ENCODE measurements around the gene COA1. TPM values are rescaled to one million over a fixed set of nuclear protein-coding genes. Genes with fewer than 3 reads are reported as not detected.

Gene COA1
- total and polyA plus RNA-seq, 3 donors from 2014 or later, result 36.4 to 80.5 (median 75.7) TPM

DNA sequence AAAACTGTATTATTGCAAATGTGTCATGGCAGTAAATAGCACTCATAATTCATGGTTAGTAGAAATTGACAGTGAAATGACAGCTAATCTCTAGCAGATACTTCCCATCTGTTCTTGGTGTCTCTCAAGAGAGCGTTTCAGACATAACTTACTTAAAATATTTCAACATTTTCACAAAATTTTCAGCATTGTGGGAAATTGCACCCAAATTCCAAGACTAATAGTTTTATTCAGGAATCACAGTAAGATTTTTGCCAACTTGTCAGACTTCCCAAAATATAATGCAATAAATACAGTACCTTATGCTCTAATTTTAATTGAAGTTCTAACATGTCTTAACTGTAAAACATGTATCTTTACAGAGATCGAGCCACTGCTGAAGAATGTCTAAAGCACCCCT, 105.2 kb downstream of the COA1 start:
- no peaks in the 10 kb centered on the region for H3K36me3 ChIP-seq (ENCODE audit: low read depth, missing control alignments)
- intact Hi-C loops (cut with DNase I; ENCODE audit: low total_unique reads), result no loop called here
- H3K27ac ChIP-seq, result no peak overlapping the region
- H3K4me1 ChIP-seq, result no peaks in the 10 kb centered on the region
- DNase-seq, result no peak
- no peaks in the 10 kb centered on the region for H3K27me3 ChIP-seq
- H3K4me3 ChIP-seq, result no peak overlapping the region
- 93 to 99% methylated on average over 2 of the region's 2 CpGs for WGBS, 2 donors
- TF ChIP-seq CTCF (IDR thresholded peaks at IDR 0.05) (no peak), POLR2A (IDR thresholded peaks at IDR 0.05) (no peak)
- H3K9me3 ChIP-seq, result no peaks in the 10 kb centered on the region

DNA sequence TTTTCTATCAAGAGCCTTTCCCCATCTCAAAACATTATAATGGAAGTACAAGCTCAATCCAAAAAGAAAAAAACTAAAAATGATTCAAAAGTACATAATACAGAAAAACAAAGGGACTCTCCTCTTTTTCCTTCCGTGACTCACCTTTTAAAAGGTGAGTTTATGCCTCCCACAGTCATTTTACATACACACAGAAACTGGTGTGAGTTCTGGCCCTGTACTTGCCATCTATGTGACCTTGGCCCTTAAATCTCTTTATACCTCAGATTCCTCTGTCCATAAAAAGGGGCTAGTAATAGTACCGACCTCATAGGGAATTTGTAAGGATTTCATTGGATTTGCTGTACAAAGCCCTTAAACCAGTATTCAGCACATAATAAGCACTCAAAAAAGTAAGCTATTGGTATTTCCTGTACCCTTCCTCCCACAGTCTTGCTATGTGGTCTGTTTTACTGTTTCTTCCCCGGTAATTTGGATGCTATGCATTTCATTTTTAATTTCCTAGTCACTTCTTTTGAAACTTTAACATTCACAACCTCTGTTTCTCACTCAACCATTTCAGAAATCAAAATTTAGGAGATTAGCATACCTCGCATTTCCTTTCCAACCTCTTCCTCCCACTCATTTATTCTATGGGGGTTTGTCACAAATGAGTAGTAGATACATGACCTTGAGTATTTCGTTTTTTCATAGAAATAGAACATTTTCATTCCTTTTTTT, 107.4 kb downstream of the COA1 start:
- Histone ChIP-seq H3K36me3 (ENCODE audit: low read depth, missing control alignments) (no peaks in the 10 kb centered on the region), H3K4me1 (no peaks in the 10 kb centered on the region), H3K9me3 (no peaks in the 10 kb centered on the region), H3K27me3 (no peaks in the 10 kb centered on the region), H3K4me3 (no peak overlapping the region), H3K27ac (no peak overlapping the region)
- intact Hi-C loops (cut with DNase I; ENCODE audit: low total_unique reads), result no loop called here
- 61 to 63% methylated on average over 5 of the region's 5 CpGs for WGBS, 2 donors
- no peak for DNase-seq
- TF ChIP-seq POLR2A (IDR thresholded peaks at IDR 0.05) (no peak), CTCF (IDR thresholded peaks at IDR 0.05) (no peak)

DNA sequence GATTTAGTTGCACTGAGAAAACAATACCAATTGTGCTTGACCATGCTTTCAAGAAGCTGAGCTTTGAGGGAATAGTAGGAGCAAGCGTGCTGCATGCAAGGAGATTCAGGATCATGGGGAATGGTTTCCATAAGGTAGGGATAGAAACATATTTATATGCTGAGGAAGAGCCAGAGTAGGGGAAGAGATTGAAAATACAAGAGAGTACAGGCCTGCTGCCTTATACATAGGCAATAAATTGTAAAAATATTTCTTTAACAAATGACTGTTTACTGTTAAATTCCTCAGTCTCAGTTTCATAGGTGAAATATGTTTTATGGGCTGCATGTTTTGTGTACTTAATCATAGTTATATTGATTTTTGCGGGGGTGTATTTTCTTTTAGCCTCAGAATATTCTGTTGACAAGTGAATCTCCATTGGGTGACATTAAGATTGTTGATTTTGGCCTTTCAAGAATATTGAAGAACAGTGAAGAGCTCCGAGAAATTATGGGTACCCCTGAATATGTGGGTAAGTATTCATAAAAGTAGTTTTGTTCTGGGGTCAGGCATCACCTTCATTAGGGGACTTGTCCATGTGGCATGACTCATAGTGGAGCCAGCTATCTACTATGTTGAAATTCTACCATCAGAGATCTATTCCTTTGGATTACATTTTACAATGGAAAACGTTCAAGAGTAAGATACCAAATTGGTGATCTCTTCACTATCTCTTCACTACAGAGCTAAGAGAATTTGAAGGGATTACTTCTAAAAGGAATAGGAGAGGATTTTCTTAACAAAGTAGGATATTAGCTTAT, 109.9 kb downstream of the COA1 start:
- WGBS, 2 donors, result 86 to 88% methylated on average over 4 of the region's 4 CpGs
- H3K36me3 ChIP-seq (ENCODE audit: low read depth, missing control alignments), result no peaks in the 10 kb centered on the region
- no peak for DNase-seq
- no peak overlapping the region for H3K27ac ChIP-seq
- H3K9me3 ChIP-seq, result no peaks in the 10 kb centered on the region
- TF ChIP-seq POLR2A (IDR thresholded peaks at IDR 0.05) (no peak), CTCF (IDR thresholded peaks at IDR 0.05) (no peak)
- H3K4me3 ChIP-seq, result no peak overlapping the region
- intact Hi-C loops (cut with DNase I; ENCODE audit: low total_unique reads), result no loop called here
- H3K27me3 ChIP-seq, result no peaks in the 10 kb centered on the region
- no peaks in the 10 kb centered on the region for H3K4me1 ChIP-seq

DNA sequence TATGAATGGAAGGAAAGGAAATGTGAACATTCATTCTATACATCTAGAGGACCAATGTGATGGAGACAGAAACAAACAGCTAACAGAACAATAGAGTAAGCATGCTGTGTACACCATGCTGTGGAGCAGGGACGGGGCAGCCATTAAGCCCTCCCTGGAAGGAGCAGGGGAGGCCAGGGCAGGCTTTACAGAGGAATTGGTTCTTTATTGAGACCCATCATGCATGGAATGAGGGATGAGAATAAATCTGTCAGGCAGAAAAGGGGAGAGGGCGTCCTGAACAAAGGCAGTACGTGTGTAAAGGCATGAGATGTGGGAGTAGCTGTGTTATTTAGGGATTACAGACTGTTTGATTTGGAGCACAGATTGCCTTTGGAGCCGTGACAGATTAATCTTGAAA, 111.2 kb downstream of the COA1 start:
- Histone ChIP-seq H3K27ac (no peak overlapping the region), H3K4me1 (no peaks in the 10 kb centered on the region), H3K27me3 (no peaks in the 10 kb centered on the region), H3K9me3 (no peaks in the 10 kb centered on the region), H3K4me3 (no peak overlapping the region), H3K36me3 (ENCODE audit: low read depth, missing control alignments) (no peaks in the 10 kb centered on the region)
- 60 to 68% methylated on average over 4 of the region's 4 CpGs for WGBS, 2 donors
- TF ChIP-seq CTCF (IDR thresholded peaks at IDR 0.05) (no peak), POLR2A (IDR thresholded peaks at IDR 0.05) (no peak)
- intact Hi-C loops (cut with DNase I; ENCODE audit: low total_unique reads), result no loop called here
- no peak for DNase-seq

Data from testis (tissue), 3 donors.